ENCODE measurements around the gene ZBTB40.

Gene ZBTB40

GRCh38 chr1:22537441-22538139 lies 85.9 kb downstream of the ZBTB40 start:
- Histone ChIP-seq H3K9me3 (replicated peaks; ENCODE audit: insufficient read depth, low read length) (no peaks in the 10 kb centered on the region), H3K4me3 (ENCODE audit: low read length) (no peak overlapping the region), H3K4me1 (ENCODE audit: low read length) (no peaks in the 10 kb centered on the region), H3F3A (ENCODE audit: insufficient read depth, low read length) (no peaks in the 10 kb centered on the region), H4K20me1 (ENCODE audit: insufficient read depth, low read length) (no peaks in the 10 kb centered on the region), H3K9me2 (replicated peaks; ENCODE audit: insufficient read depth, low read length) (no peaks in the 10 kb centered on the region), H3K9ac (ENCODE audit: low read length) (no peak overlapping the region), H3K27me3 (replicated peaks; ENCODE audit: insufficient read depth, low read length) (no peaks in the 10 kb centered on the region), H3K4me2 (ENCODE audit: low read depth, low read length) (no peak overlapping the region), H3K79me2 (ENCODE audit: low read length) (no peaks in the 10 kb centered on the region), H3K27ac (ENCODE audit: low read length) (no peak overlapping the region), H2AFZ (ENCODE audit: low read length) (no peak overlapping the region), H3K36me3 (replicated peaks; ENCODE audit: insufficient read depth, low read length) (no peaks in the 10 kb centered on the region)
- TF ChIP-seq EZH2phosphoT487 (IDR thresholded peaks at IDR 0.05; ENCODE audit: low read length) = no peak
- no peak for TF ChIP-seq EZH2 (optimal IDR thresholded peaks at IDR 0.05; ENCODE audit: low read depth, low read length)
- no peak for TF ChIP-seq CTCF (IDR thresholded peaks at IDR 0.05; ENCODE audit: low read length)
- no peak for DNase-seq

GRCh38 chr1:22539510-22540118 lies 88.0 kb downstream of the ZBTB40 start:
- H3K4me2 ChIP-seq (ENCODE audit: low read depth, low read length) = no peak overlapping the region
- no peak overlapping the region for H3K4me3 ChIP-seq (ENCODE audit: low read length)
- no peaks in the 10 kb centered on the region for H4K20me1 ChIP-seq (ENCODE audit: insufficient read depth, low read length)
- peaks cover 1% of the 10 kb centered on the region for H3K27me3 ChIP-seq (replicated peaks; ENCODE audit: insufficient read depth, low read length)
- H3K9me2 ChIP-seq (replicated peaks; ENCODE audit: insufficient read depth, low read length) = no peaks in the 10 kb centered on the region
- no peaks in the 10 kb centered on the region for H3F3A ChIP-seq (ENCODE audit: insufficient read depth, low read length)
- TF ChIP-seq CTCF (IDR thresholded peaks at IDR 0.05; ENCODE audit: low read length) = no peak
- no peak for TF ChIP-seq EZH2phosphoT487 (IDR thresholded peaks at IDR 0.05; ENCODE audit: low read length)
- TF ChIP-seq EZH2 (optimal IDR thresholded peaks at IDR 0.05; ENCODE audit: low read depth, low read length) = no peak
- H3K36me3 ChIP-seq (replicated peaks; ENCODE audit: insufficient read depth, low read length) = no peaks in the 10 kb centered on the region
- H3K9ac ChIP-seq (ENCODE audit: low read length) = no peak overlapping the region
- H3K9me3 ChIP-seq (replicated peaks; ENCODE audit: insufficient read depth, low read length) = no peaks in the 10 kb centered on the region
- DNase-seq = no peak
- no peak overlapping the region for H2AFZ ChIP-seq (ENCODE audit: low read length)
- no peak overlapping the region for H3K27ac ChIP-seq (ENCODE audit: low read length)
- H3K79me2 ChIP-seq (ENCODE audit: low read length) = no peaks in the 10 kb centered on the region
- no peaks in the 10 kb centered on the region for H3K4me1 ChIP-seq (ENCODE audit: low read length)

GRCh38 chr1:22540337-22540736 lies 88.7 kb downstream of the ZBTB40 start:
- no peak for DNase-seq
- no peaks in the 10 kb centered on the region for H3K36me3 ChIP-seq (replicated peaks; ENCODE audit: insufficient read depth, low read length)
- no peak overlapping the region for H3K27ac ChIP-seq (ENCODE audit: low read length)
- no peaks in the 10 kb centered on the region for H3K9me2 ChIP-seq (replicated peaks; ENCODE audit: insufficient read depth, low read length)
- H3K9ac ChIP-seq (ENCODE audit: low read length) = no peak overlapping the region
- H3F3A ChIP-seq (ENCODE audit: insufficient read depth, low read length) = no peaks in the 10 kb centered on the region
- H3K4me2 ChIP-seq (ENCODE audit: low read depth, low read length) = no peak overlapping the region
- no peak for TF ChIP-seq EZH2 (optimal IDR thresholded peaks at IDR 0.05; ENCODE audit: low read depth, low read length)
- H3K4me3 ChIP-seq (ENCODE audit: low read length) = no peak overlapping the region
- no peaks in the 10 kb centered on the region for H4K20me1 ChIP-seq (ENCODE audit: insufficient read depth, low read length)
- no peak overlapping the region for H2AFZ ChIP-seq (ENCODE audit: low read length)
- H3K27me3 ChIP-seq (replicated peaks; ENCODE audit: insufficient read depth, low read length) = peaks cover 8% of the 10 kb centered on the region
- H3K79me2 ChIP-seq (ENCODE audit: low read length) = no peaks in the 10 kb centered on the region
- no peaks in the 10 kb centered on the region for H3K4me1 ChIP-seq (ENCODE audit: low read length)
- H3K9me3 ChIP-seq (replicated peaks; ENCODE audit: insufficient read depth, low read length) = no peaks in the 10 kb centered on the region

GRCh38 chr1:22542886-22543285 lies 91.2 kb downstream of the ZBTB40 start:
- no peaks in the 10 kb centered on the region for H3F3A ChIP-seq (ENCODE audit: insufficient read depth, low read length)
- no peaks in the 10 kb centered on the region for H3K9me3 ChIP-seq (replicated peaks; ENCODE audit: insufficient read depth, low read length)
- H4K20me1 ChIP-seq (ENCODE audit: insufficient read depth, low read length) = no peaks in the 10 kb centered on the region
- H3K4me2 ChIP-seq (ENCODE audit: low read depth, low read length) = no peak overlapping the region
- no peak overlapping the region for H3K9ac ChIP-seq (ENCODE audit: low read length)
- peaks cover 33% of the 10 kb centered on the region for H3K27me3 ChIP-seq (replicated peaks; ENCODE audit: insufficient read depth, low read length)
- no peaks in the 10 kb centered on the region for H3K36me3 ChIP-seq (replicated peaks; ENCODE audit: insufficient read depth, low read length)
- H2AFZ ChIP-seq (ENCODE audit: low read length) = no peak overlapping the region
- H3K27ac ChIP-seq (ENCODE audit: low read length) = no peak overlapping the region
- no peaks in the 10 kb centered on the region for H3K4me1 ChIP-seq (ENCODE audit: low read length)
- no peaks in the 10 kb centered on the region for H3K9me2 ChIP-seq (replicated peaks; ENCODE audit: insufficient read depth, low read length)
- H3K4me3 ChIP-seq (ENCODE audit: low read length) = no peak overlapping the region
- DNase-seq = no peak
- no peaks in the 10 kb centered on the region for H3K79me2 ChIP-seq (ENCODE audit: low read length)
- TF ChIP-seq EZH2phosphoT487 (IDR thresholded peaks at IDR 0.05; ENCODE audit: low read length) (no peak), CTCF (IDR thresholded peaks at IDR 0.05; ENCODE audit: low read length) (no peak), EZH2 (optimal IDR thresholded peaks at IDR 0.05; ENCODE audit: low read depth, low read length) (no peak)
